Astrocyte (in vitro differentiated cells and primary cell): Measurements from ENCODE around the gene KCTD13. TPM values are rescaled to one million over a fixed set of nuclear protein-coding genes. Genes with fewer than 3 reads are reported as not detected.
"Not testable (repeated sequence)": the region's sequence is repeated elsewhere in the genome, so short reads cannot be mapped to it uniquely, and the experiment has no call there.

Experiments used
- DNase-seq: peaks from one replicate; pipeline ENCODE4 v3.0.0-alpha.2; 2010; ENCODE audit warnings: low read depth
- FAIRE-seq: peaks from 2 replicates; lab custom pipeline; 2011; peaks lifted over from hg19 to GRCh38; lab: Jason Lieb, UNC
- H2AFZ ChIP-seq: 2 replicates; pipeline ENCODE4 v1.6.0; 2012; ENCODE audit warnings: low read depth, low read length, inconsistent platforms
- H3K27ac ChIP-seq: 2 replicates; pipeline ENCODE4 v1.5.1; 2011; ENCODE audit warnings: low read depth, low read length, inconsistent platforms
- H3K27me3 ChIP-seq: 2 replicates; pipeline ENCODE4 v1.6.0; 2011; ENCODE audit warnings: low read length, inconsistent platforms; ENCODE audit not compliant: insufficient read depth
- H3K36me3 ChIP-seq: 2 replicates; pipeline ENCODE4 v1.5.1; 2011; ENCODE audit warnings: low read length, inconsistent platforms; ENCODE audit not compliant: insufficient read depth
- H3K4me1 ChIP-seq: 2 replicates; pipeline ENCODE4 v1.5.1; 2011; ENCODE audit warnings: low read length, inconsistent platforms; ENCODE audit not compliant: insufficient read depth
- H3K4me2 ChIP-seq: 2 replicates; pipeline ENCODE4 v1.6.0; 2012; ENCODE audit warnings: low read length, inconsistent platforms
- H3K4me3 ChIP-seq: 2 replicates; pipeline ENCODE4 v1.5.1; 2011; ENCODE audit warnings: low read depth, mild to moderate bottlenecking, low read length, inconsistent platforms; ENCODE audit not compliant: insufficient read depth
- H3K79me2 ChIP-seq: 2 replicates; pipeline ENCODE4 v1.6.0; 2012; ENCODE audit warnings: mild to moderate bottlenecking, low read length, inconsistent platforms; ENCODE audit not compliant: insufficient read depth
- H3K9ac ChIP-seq: 2 replicates; pipeline ENCODE4 v1.6.0; 2012; ENCODE audit warnings: mild to moderate bottlenecking, low read length, inconsistent platforms
- H3K9me3 ChIP-seq: 2 replicates; pipeline ENCODE4 v1.5.1; 2012; ENCODE audit warnings: low read depth, mild to moderate bottlenecking, low read length, inconsistent platforms; ENCODE audit not compliant: insufficient read depth
- H4K20me1 ChIP-seq: 2 replicates; pipeline ENCODE4 v1.6.0; 2012; ENCODE audit warnings: low read length, inconsistent platforms; ENCODE audit not compliant: insufficient read depth
- H3K27ac Mint-ChIP-seq: one replicate; pipeline ENCODE4 v1.8.0; 2021; ENCODE audit warnings: mild to moderate bottlenecking, mixed read lengths; ENCODE audit not compliant: unreplicated experiment
- H3K27me3 Mint-ChIP-seq: one replicate; pipeline ENCODE4 v1.8.0; 2021; ENCODE audit warnings: low read depth, mixed read lengths; ENCODE audit not compliant: unreplicated experiment
- H3K36me3 Mint-ChIP-seq: one replicate; pipeline ENCODE4 v1.8.0; 2021; ENCODE audit warnings: low read depth, mixed read lengths; ENCODE audit not compliant: unreplicated experiment
- H3K4me1 Mint-ChIP-seq: one replicate; pipeline ENCODE4 v1.8.0; 2021; ENCODE audit warnings: low read depth, mixed read lengths; ENCODE audit not compliant: unreplicated experiment
- H3K4me3 Mint-ChIP-seq: one replicate; pipeline ENCODE4 v1.8.0; 2021; ENCODE audit warnings: mild to moderate bottlenecking, moderate library complexity, mixed read lengths; ENCODE audit not compliant: unreplicated experiment
- H3K9me3 Mint-ChIP-seq: one replicate; pipeline ENCODE4 v1.8.0; 2021; ENCODE audit warnings: mild to moderate bottlenecking, mixed read lengths; ENCODE audit not compliant: unreplicated experiment
- CTCF ChIP-seq: IDR thresholded peaks from 2 replicates; pipeline ENCODE4 v1.5.1; 2011; ENCODE audit warnings: low read depth, mild to moderate bottlenecking, inconsistent platforms, low read length, moderate library complexity; ENCODE audit not compliant: insufficient read depth
- EZH2 ChIP-seq: IDR thresholded peaks from 2 replicates; pipeline ENCODE4 v1.6.1; 2012; ENCODE audit warnings: mild to moderate bottlenecking, low read length, inconsistent platforms; ENCODE audit not compliant: insufficient read depth
- total RNA-seq: library from RNA; stranded (reverse); gene quantifications from 2 replicates; pipeline ENCODE4 v1.2.1, GENCODE V29; 2021

The KCTD13 gene
- total RNA-seq, 1 donor from 2014 or later: 27.1 TPM

GRCh38 chr16:29947897-29948296 lies 21.9 kb upstream of the KCTD13 start:
- Mint-ChIP-seq H3K4me1 (peaks cover 15% of the 10 kb centered on the region), H3K9me3 (peaks cover 6% of the 10 kb centered on the region), H3K36me3 (peaks cover 4% of the 10 kb centered on the region), H3K27me3 (no peaks in the 10 kb centered on the region), H3K27ac (no peak overlapping the region), H3K4me3 (no peak overlapping the region)
- Histone ChIP-seq H3K4me2 (no peak overlapping the region), H3K36me3 (no peaks in the 10 kb centered on the region), H2AFZ (no peak overlapping the region), H3K79me2 (no peaks in the 10 kb centered on the region), H4K20me1 (no peaks in the 10 kb centered on the region), H3K4me3 (no peak overlapping the region), H3K9ac (no peak overlapping the region), H3K27me3 (no peaks in the 10 kb centered on the region), H3K27ac (no peak overlapping the region), H3K4me1 (peaks cover 16% of the 10 kb centered on the region), H3K9me3 (no peaks in the 10 kb centered on the region)
- DNase-seq (no peak), FAIRE-seq (no peak)
- no peak for TF ChIP-seq EZH2
- TF ChIP-seq CTCF: no peak

DNA sequence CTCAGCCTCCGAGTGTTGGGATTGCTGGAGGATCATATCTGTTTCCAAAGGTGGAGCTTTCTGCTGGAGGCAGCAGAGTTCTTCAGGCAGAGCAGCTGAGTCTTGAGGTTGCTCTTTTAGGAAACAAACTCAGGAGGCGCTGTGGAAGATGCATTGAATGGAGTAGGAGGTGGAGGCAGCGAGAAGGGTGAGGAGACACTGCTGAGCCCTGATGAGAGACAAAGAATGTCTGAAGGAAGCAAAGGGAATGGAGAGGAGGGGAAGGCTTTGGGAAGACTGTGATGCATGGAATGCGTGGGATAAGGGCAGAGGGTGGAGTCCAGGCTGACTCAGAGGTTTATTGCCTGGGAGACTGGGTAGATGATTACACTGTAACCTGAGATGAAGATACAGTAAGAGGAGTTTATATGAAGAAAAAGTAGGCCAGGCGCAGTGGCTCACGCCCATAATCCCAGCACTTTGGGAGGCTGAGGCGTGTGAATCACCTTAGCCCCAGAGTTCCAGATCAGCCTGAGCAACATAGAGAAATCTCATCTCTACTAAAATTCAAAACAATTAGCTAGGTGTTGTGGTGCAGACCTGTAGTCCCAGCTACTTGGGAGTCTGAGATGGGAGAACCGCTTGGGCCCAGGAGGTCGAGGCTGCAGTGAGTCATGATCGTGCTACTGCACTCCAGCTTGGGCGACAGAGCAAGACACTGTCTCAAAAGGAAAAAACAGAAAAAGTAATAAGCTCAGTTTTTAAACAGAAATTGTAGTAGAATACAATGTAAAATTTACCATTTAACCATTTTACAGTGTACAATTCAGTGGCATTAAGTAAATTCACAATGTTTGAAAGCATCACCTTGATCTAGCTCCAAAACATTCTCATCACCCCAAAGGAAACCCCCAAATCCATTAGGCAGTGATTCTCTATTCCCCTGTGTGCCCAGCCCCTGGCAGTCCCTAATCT lies 18.1 kb upstream of the KCTD13 start:
- H2AFZ ChIP-seq: peak overlapping the region; percentile 21
- peak overlapping the region; percentile 38 for H3K4me3 ChIP-seq
- no peaks in the 10 kb centered on the region for H3K9me3 ChIP-seq
- H3K27me3 ChIP-seq: no peaks in the 10 kb centered on the region
- TF ChIP-seq EZH2 (no peak), CTCF (peak; percentile 43)
- no peaks in the 10 kb centered on the region for H3K79me2 ChIP-seq
- Mint-ChIP-seq H3K36me3 (peaks cover 2% of the 10 kb centered on the region), H3K27ac (peak overlapping the region; percentile 98), H3K4me3 (peak overlapping the region; percentile 41), H3K9me3 (no peaks in the 10 kb centered on the region), H3K27me3 (no peaks in the 10 kb centered on the region), H3K4me1 (peaks cover 16% of the 10 kb centered on the region)
- H3K27ac ChIP-seq: peak overlapping the region; percentile 90
- H3K9ac ChIP-seq: peak overlapping the region; percentile 68
- FAIRE-seq (no peak), DNase-seq (peak; percentile 99)
- no peaks in the 10 kb centered on the region for H4K20me1 ChIP-seq
- H3K4me1 ChIP-seq: peaks cover 16% of the 10 kb centered on the region
- H3K4me2 ChIP-seq: peak overlapping the region; percentile 77
- H3K36me3 ChIP-seq: no peaks in the 10 kb centered on the region

- Histone ChIP-seq H3K9me3 (no peaks in the 10 kb centered on the region), H3K79me2 (no peaks in the 10 kb centered on the region), H3K27me3 (no peaks in the 10 kb centered on the region), H2AFZ (no peak overlapping the region), H3K4me3 (no peak overlapping the region), H3K4me1 (peaks cover 16% of the 10 kb centered on the region), H3K4me2 (no peak overlapping the region), H4K20me1 (no peaks in the 10 kb centered on the region), H3K27ac (no peak overlapping the region), H3K9ac (no peak overlapping the region), H3K36me3 (no peaks in the 10 kb centered on the region)
- peaks cover 2% of the 10 kb centered on the region for H3K36me3 Mint-ChIP-seq
- no peak for TF ChIP-seq CTCF
- no peak for TF ChIP-seq EZH2
- no peaks in the 10 kb centered on the region for H3K27me3 Mint-ChIP-seq
- H3K9me3 Mint-ChIP-seq: no peaks in the 10 kb centered on the region
- H3K4me3 Mint-ChIP-seq: no peak overlapping the region
- FAIRE-seq (no peak), DNase-seq (peak; percentile 7)
- peaks cover 16% of the 10 kb centered on the region for H3K4me1 Mint-ChIP-seq
- no peak overlapping the region for H3K27ac Mint-ChIP-seq
Observed at GRCh38 chr16:29940656-29941055, 14.6 kb upstream of the KCTD13 start.

- H3K9me3 Mint-ChIP-seq, H3K4me1 Mint-ChIP-seq, H4K20me1 ChIP-seq, H3K9ac ChIP-seq, H3K4me3 ChIP-seq, H3K36me3 Mint-ChIP-seq, H3K27me3 ChIP-seq, DNase-seq, H3K4me2 ChIP-seq, H3K27me3 Mint-ChIP-seq, H2AFZ ChIP-seq, H3K27ac Mint-ChIP-seq, FAIRE-seq, H3K27ac ChIP-seq, H3K4me3 Mint-ChIP-seq, H3K4me1 ChIP-seq, H3K36me3 ChIP-seq, H3K79me2 ChIP-seq, H3K9me3 ChIP-seq: not testable (repeated sequence)
Observed at GRCh38 chr16:29931750-29932149, 5.7 kb upstream of the KCTD13 start.
